Measurements from ENCODE around the gene EIPR1. TPM values are rescaled to one million over a fixed set of nuclear protein-coding genes. Genes with fewer than 3 reads are reported as not detected.

Gene EIPR1
- total and polyA plus RNA-seq, 2 experiments from 2014 or later, result 17.4 to 46.3 TPM

GRCh38 chr2:3139906-3140305 is 237.7 kb downstream of the EIPR1 start (continued):
- TF ChIP-seq REST (IDR thresholded peaks at IDR 0.05; ENCODE audit: unreplicated experiment) (no peak), CREB1 (CRISPR knock-in tag; IDR thresholded peaks at IDR 0.05; ENCODE audit: low read depth) (no peak), EZH2phosphoT487 (IDR thresholded peaks at IDR 0.05; ENCODE audit: unreplicated experiment) (no peak), ZNF331 (CRISPR knock-in tag; IDR thresholded peaks at IDR 0.05; ENCODE audit: low read depth) (no peak), STAT1 (IDR thresholded peaks at IDR 0.05; ENCODE audit: unreplicated experiment) (no peak)

Other genes with a start within 250 kb of the EIPR1 start
- gene TRAPPC12, start 1.9 kb upstream of the EIPR1 start, total RNA-seq (2014; rRNA removed; shearing (Covaris generic)), result 50.8 and 57.7 TPM in 2 replicates
- 48.9 and 54.9 TPM in 2 replicates for gene TRAPPC12, start 1.9 kb upstream of the EIPR1 start, polyA plus RNA-seq (2016; fragmentation: Nextera tagmentation; extraction: Ambion mirVana)
- gene ADI1, start 141.7 kb upstream of the EIPR1 start, total RNA-seq (2014; rRNA removed; shearing (Covaris generic)), result 16.3 and 17.3 TPM in 2 replicates
- 31.9 and 34.1 TPM in 2 replicates for gene ADI1, start 141.7 kb upstream of the EIPR1 start, polyA plus RNA-seq (2016; fragmentation: Nextera tagmentation; extraction: Ambion mirVana)
- 33.2 and 42.0 TPM in 2 replicates for gene RNASEH1, start 180.5 kb upstream of the EIPR1 start, total RNA-seq (2014; rRNA removed; shearing (Covaris generic))
- gene RNASEH1, start 180.5 kb upstream of the EIPR1 start, polyA plus RNA-seq (2016; fragmentation: Nextera tagmentation; extraction: Ambion mirVana), result 35.5 and 40.7 TPM in 2 replicates
- gene RPS7, start 197.4 kb upstream of the EIPR1 start, total RNA-seq (2014; rRNA removed; shearing (Covaris generic)), result 2,575 and 2,742 TPM in 2 replicates
- gene RPS7, start 197.4 kb upstream of the EIPR1 start, polyA plus RNA-seq (2016; fragmentation: Nextera tagmentation; extraction: Ambion mirVana), result 2,161 and 2,244 TPM in 2 replicates
- gene COLEC11, start 217.3 kb upstream of the EIPR1 start, total RNA-seq (2014; rRNA removed; shearing (Covaris generic)), result 0.43 and 1.3 TPM in 2 replicates
- gene COLEC11, start 217.3 kb upstream of the EIPR1 start, polyA plus RNA-seq (2016; fragmentation: Nextera tagmentation; extraction: Ambion mirVana), result 1.5 and 1.8 TPM in 2 replicates